SU-DHL-6 (cell line): ENCODE measurements around the gene MISP.

ENCODE experiments used
- EZH2phosphoT487 ChIP-seq: fragments of 200-600 bp; sonication (generic), shearing (Covaris generic); conservative IDR thresholded peaks from 2 replicates; pipeline ENCODE4 v1.6.1; 2018; ENCODE audit warnings: mild to moderate bottlenecking, antibody characterized with exemption, low read length, moderate library complexity, mixed read lengths
- TF ChIP-seq, protein P1 (sequence below): fragments of 200-600 bp; sonication (generic); IDR thresholded peaks from one replicate; pipeline ENCODE4 v1.5.1; 2017; ENCODE audit warnings: antibody characterized with exemption, mild to moderate bottlenecking, low read length, moderate library complexity; ENCODE audit not compliant: insufficient read depth, poor library complexity, severe bottlenecking

- TF ChIP-seq, protein P1, sequence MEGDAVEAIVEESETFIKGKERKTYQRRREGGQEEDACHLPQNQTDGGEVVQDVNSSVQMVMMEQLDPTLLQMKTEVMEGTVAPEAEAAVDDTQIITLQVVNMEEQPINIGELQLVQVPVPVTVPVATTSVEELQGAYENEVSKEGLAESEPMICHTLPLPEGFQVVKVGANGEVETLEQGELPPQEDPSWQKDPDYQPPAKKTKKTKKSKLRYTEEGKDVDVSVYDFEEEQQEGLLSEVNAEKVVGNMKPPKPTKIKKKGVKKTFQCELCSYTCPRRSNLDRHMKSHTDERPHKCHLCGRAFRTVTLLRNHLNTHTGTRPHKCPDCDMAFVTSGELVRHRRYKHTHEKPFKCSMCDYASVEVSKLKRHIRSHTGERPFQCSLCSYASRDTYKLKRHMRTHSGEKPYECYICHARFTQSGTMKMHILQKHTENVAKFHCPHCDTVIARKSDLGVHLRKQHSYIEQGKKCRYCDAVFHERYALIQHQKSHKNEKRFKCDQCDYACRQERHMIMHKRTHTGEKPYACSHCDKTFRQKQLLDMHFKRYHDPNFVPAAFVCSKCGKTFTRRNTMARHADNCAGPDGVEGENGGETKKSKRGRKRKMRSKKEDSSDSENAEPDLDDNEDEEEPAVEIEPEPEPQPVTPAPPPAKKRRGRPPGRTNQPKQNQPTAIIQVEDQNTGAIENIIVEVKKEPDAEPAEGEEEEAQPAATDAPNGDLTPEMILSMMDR = no peak
- TF ChIP-seq EZH2phosphoT487 = no peak
Measured at GRCh38 chr19:736125-736524, 14.8 kb upstream of the MISP start.
